PC-3 (cell line): ENCODE measurements around the gene TGM3. TPM values are rescaled to one million over a fixed set of nuclear protein-coding genes. Genes with fewer than 3 reads are reported as not detected.

Experiments used
- ATAC-seq: fragments of 200-7000 bp; cut with Tn5 transposase; 2 replicates; pipeline ENCODE4 v1.9.1; 2020; ENCODE audit warnings: mild to moderate bottlenecking, moderate library complexity
- BruUV-seq: library from RNA; stranded (reverse); fragments of 400-500 nt; replicated peaks from 2 replicates; lab custom pipeline; 2021; lab: Mats Ljungman, UMichigan
- CTCF ChIA-PET: fragments of 300-600 bp; sonication (Branson Sonifier 250); formaldehyde crosslinking; loops from one replicate; lab custom pipeline; 2022; ENCODE audit warnings: antibody characterized with exemption; lab: Charles Lee
- POLR2A ChIA-PET: fragments of 300-600 bp; sonication (Branson Sonifier 250); formaldehyde crosslinking; loops from one replicate; lab custom pipeline; 2022; ENCODE audit warnings: antibody characterized with exemption; ENCODE audit not compliant: unreplicated experiment; lab: Charles Lee
- DNase-seq: peaks from one replicate; pipeline ENCODE4 v3.0.0-alpha.2; 2015
- H2AFZ ChIP-seq: fragments of 300-600 bp; sonication (generic); 2 replicates; pipeline ENCODE4 v1.6.0; 2016; ENCODE audit warnings: antibody characterized with exemption, low read length
- H3F3A ChIP-seq: fragments of 300-600 bp; sonication (generic); one replicate; pipeline ENCODE4 v1.6.0; 2017; ENCODE audit warnings: antibody characterized with exemption, low read length, control low read depth, mild to moderate bottlenecking; ENCODE audit not compliant: unreplicated experiment
- H3K27ac ChIP-seq: fragments of 300-600 bp; sonication (generic); 2 replicates; pipeline ENCODE4 v1.5.1; 2016; ENCODE audit warnings: mild to moderate bottlenecking, low read length
- H3K27me3 ChIP-seq: fragments of 300-600 bp; sonication (generic); 2 replicates; pipeline ENCODE4 v1.6.1; 2016; ENCODE audit warnings: low read length, mixed read lengths
- H3K36me3 ChIP-seq: fragments of 300-600 bp; sonication (generic); 2 replicates; pipeline ENCODE4 v1.6.1; 2016; ENCODE audit warnings: low read depth, mixed run types, low read length, mixed read lengths
- H3K4me1 ChIP-seq: fragments of 300-600 bp; sonication (generic); 2 replicates; pipeline ENCODE4 v1.5.1; 2016; ENCODE audit warnings: low read length; ENCODE audit not compliant: insufficient read depth
- H3K4me2 ChIP-seq: fragments of 300-600 bp; sonication (generic); 2 replicates; pipeline ENCODE4 v1.6.0; 2016; ENCODE audit warnings: low read length
- H3K4me3 ChIP-seq: fragments of 300-600 bp; sonication (generic); 2 replicates; pipeline ENCODE4 v1.5.1; 2016; ENCODE audit warnings: mild to moderate bottlenecking, low read length, mixed read lengths
- H3K79me2 ChIP-seq: fragments of 300-600 bp; sonication (generic); 2 replicates; pipeline ENCODE4 v1.6.1; 2017; ENCODE audit warnings: low read length, mixed read lengths
- H3K9ac ChIP-seq: fragments of 300-600 bp; sonication (generic); 2 replicates; pipeline ENCODE4 v1.6.0; 2016; ENCODE audit warnings: mild to moderate bottlenecking, low read length
- H3K9me2 ChIP-seq: fragments of 300-600 bp; sonication (generic); replicated peaks from 2 replicates; pipeline ENCODE4 v1.6.1; 2016; ENCODE audit warnings: mixed run types, low read length, mixed read lengths
- H3K9me3 ChIP-seq: fragments of 300-600 bp; sonication (generic); 2 replicates; pipeline ENCODE4 v1.6.1; 2016; ENCODE audit warnings: low read length, mixed read lengths
- H4K20me1 ChIP-seq: fragments of 300-600 bp; sonication (generic); 2 replicates; pipeline ENCODE4 v1.6.1; 2016; ENCODE audit warnings: low read length, mixed read lengths
- CTCF ChIP-seq: fragments of 300-600 bp; sonication (generic); conservative IDR thresholded peaks from 2 replicates; pipeline ENCODE4 v1.5.1; 2017; ENCODE audit warnings: antibody characterized with exemption, low read depth, mild to moderate bottlenecking, low read length
- EZH2 ChIP-seq: fragments of 300-600 bp; sonication (generic); IDR thresholded peaks from one replicate; pipeline ENCODE4 v1.6.1; 2017; ENCODE audit warnings: antibody characterized with exemption, mild to moderate bottlenecking, low read length; ENCODE audit not compliant: unreplicated experiment
- EZH2phosphoT487 ChIP-seq: fragments of 300-600 bp; sonication (generic); IDR thresholded peaks from 2 replicates; pipeline ENCODE4 v1.6.1; 2018; ENCODE audit warnings: mild to moderate bottlenecking, antibody characterized with exemption, low read length, borderline replicate concordance
- intact Hi-C: fragments of 100-400 bp; cut with micrococcal nuclease; formaldehyde crosslinking; loops from 2 replicates; pipeline ENCODE4 v1.9.0; 2023
- total RNA-seq: library from RNA; depleted of rRNA; stranded (reverse); fragments of >200 nt; gene quantifications from 2 replicates; pipeline ENCODE4 v1.2.3, GENCODE V29; 2014

Gene TGM3
- total RNA-seq, 1 experiment from 2014 or later, result not detected

- ATAC-seq (no peak), DNase-seq (no peak)
- ChIA-PET CTCF (no interaction called here), POLR2A (no interaction called here)
- Histone ChIP-seq H2AFZ (no peak overlapping the region), H3K4me1 (peaks cover 5% of the 10 kb centered on the region), H4K20me1 (no peaks in the 10 kb centered on the region), H3K79me2 (no peaks in the 10 kb centered on the region), H3K4me3 (no peak overlapping the region), H3K9me2 (no peaks in the 10 kb centered on the region), H3F3A (no peaks in the 10 kb centered on the region), H3K9ac (no peak overlapping the region), H3K9me3 (no peaks in the 10 kb centered on the region), H3K27me3 (peaks cover 26% of the 10 kb centered on the region), H3K4me2 (no peak overlapping the region), H3K27ac (no peak overlapping the region), H3K36me3 (no peaks in the 10 kb centered on the region)
- BruUV-seq, result no TSS peak
- intact Hi-C loops, result no loop called here
- TF ChIP-seq EZH2phosphoT487 (no peak), CTCF (no peak), EZH2 (no peak)
These were observed 8.4 kb downstream of the TGM3 start for GRCh38 chr20:2304180-2304579.

DNA sequence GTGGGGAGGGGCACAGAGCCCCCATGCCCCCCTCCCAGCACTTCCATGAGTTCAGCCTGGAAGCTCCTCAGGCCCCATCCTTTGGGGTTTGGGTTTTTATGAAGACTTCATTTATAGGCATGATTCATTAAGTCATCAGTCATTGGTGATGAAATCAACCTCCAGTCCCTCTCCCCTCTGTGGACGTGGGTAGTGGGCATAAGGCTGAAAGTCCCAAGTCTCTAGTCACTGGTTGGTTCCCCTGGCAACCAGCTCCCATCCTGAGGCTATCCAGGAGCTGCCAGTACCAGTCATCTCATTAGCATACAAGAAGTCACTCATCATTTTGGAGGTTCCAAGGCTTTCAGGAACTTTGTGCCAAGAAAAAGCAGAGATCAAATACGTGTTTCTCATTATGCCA is 9.2 kb downstream of the TGM3 start:
- Histone ChIP-seq H3K27ac (no peak overlapping the region), H3K4me3 (no peak overlapping the region), H3K4me1 (peaks cover 5% of the 10 kb centered on the region), H3K9me2 (no peaks in the 10 kb centered on the region), H2AFZ (no peak overlapping the region), H3K9me3 (no peaks in the 10 kb centered on the region), H3F3A (no peaks in the 10 kb centered on the region), H4K20me1 (no peaks in the 10 kb centered on the region), H3K4me2 (no peak overlapping the region), H3K27me3 (peaks cover 32% of the 10 kb centered on the region), H3K36me3 (no peaks in the 10 kb centered on the region), H3K9ac (no peak overlapping the region), H3K79me2 (no peaks in the 10 kb centered on the region)
- no TSS peak for BruUV-seq
- ATAC-seq (no peak), DNase-seq (peak; percentile 11)
- ChIA-PET CTCF (no interaction called here), POLR2A (interaction anchor here (0.7 kb wide), 1 partner anchor 681 kb away, joined by 3 read pairs; no protein-coding TSS in a partner anchor)
- intact Hi-C loops, result no loop called here
- TF ChIP-seq EZH2 (no peak), CTCF (no peak), EZH2phosphoT487 (no peak)

DNA sequence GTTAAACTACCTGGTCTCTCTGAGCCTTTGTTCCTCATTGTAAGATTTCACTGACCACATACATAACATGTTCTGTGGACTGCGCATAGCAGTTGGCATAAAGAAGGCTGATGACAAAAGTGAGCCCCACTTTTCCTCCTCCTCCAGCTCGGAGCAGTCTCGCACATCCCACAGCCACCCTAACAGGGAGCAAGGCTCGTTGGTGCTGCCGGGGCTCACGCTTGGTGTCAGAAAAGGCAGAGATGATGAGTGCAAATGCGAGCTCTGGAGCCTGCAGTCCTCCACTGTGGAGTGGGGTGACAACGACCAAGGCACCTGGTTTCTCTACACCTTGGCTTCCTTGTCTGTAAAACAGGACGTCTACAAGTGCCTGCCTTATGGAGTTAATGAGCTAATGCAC is 9.7 kb downstream of the TGM3 start:
- no peak overlapping the region for H3K4me2 ChIP-seq
- CTCF ChIA-PET, result no interaction called here

More for the DNA sequence above, 9.7 kb downstream of the TGM3 start:
- Histone ChIP-seq H3K9me2 (no peaks in the 10 kb centered on the region), H3K27ac (no peak overlapping the region), H4K20me1 (no peaks in the 10 kb centered on the region), H3K79me2 (no peaks in the 10 kb centered on the region), H2AFZ (no peak overlapping the region), H3K9ac (no peak overlapping the region), H3K27me3 (peaks cover 34% of the 10 kb centered on the region), H3F3A (no peaks in the 10 kb centered on the region), H3K4me1 (peaks cover 5% of the 10 kb centered on the region), H3K4me3 (no peak overlapping the region), H3K9me3 (no peaks in the 10 kb centered on the region), H3K36me3 (no peaks in the 10 kb centered on the region)
- POLR2A ChIA-PET, result no interaction called here
- BruUV-seq, result no TSS peak
- TF ChIP-seq CTCF (no peak), EZH2 (no peak), EZH2phosphoT487 (no peak)
- ATAC-seq (no peak), DNase-seq (no peak)
- intact Hi-C loops, result no loop called here
